Measurements from ENCODE around the gene NFIA. TPM values are rescaled to one million over a fixed set of nuclear protein-coding genes. Genes with fewer than 3 reads are reported as not detected.

NFIA gene
- total and polyA plus RNA-seq, 12 donors = 15.6 to 109 (median 66.3) TPM

- H3K36me3 ChIP-seq (replicated peaks in 1 of 2) = no peaks in the 10 kb centered on the region
- no peaks in the 10 kb centered on the region for H3K27me3 ChIP-seq
- intact Hi-C loops (cut with DNase I) = no loop called here
- no peak overlapping the region for H3K27ac ChIP-seq
- peak in 1 of 7 donors; percentile 24 for DNase-seq
- WGBS, 4 donors = 82 to 89% (median 87%) methylated on average over 14 of the region's 14 CpGs
- H3K4me1 ChIP-seq (replicated peaks in 1 of 2) = peaks cover 0 to 14% of the 10 kb centered on the region in 2 donors
- H3K9me3 ChIP-seq (replicated peaks in 1 of 3) = no peaks in the 10 kb centered on the region
- H3K4me3 ChIP-seq = no peak overlapping the region
- no peak for TF ChIP-seq POLR2A (IDR thresholded peaks at IDR 0.05)
- TF ChIP-seq, protein P1, sequence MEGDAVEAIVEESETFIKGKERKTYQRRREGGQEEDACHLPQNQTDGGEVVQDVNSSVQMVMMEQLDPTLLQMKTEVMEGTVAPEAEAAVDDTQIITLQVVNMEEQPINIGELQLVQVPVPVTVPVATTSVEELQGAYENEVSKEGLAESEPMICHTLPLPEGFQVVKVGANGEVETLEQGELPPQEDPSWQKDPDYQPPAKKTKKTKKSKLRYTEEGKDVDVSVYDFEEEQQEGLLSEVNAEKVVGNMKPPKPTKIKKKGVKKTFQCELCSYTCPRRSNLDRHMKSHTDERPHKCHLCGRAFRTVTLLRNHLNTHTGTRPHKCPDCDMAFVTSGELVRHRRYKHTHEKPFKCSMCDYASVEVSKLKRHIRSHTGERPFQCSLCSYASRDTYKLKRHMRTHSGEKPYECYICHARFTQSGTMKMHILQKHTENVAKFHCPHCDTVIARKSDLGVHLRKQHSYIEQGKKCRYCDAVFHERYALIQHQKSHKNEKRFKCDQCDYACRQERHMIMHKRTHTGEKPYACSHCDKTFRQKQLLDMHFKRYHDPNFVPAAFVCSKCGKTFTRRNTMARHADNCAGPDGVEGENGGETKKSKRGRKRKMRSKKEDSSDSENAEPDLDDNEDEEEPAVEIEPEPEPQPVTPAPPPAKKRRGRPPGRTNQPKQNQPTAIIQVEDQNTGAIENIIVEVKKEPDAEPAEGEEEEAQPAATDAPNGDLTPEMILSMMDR (IDR thresholded peaks at IDR 0.05) = no peak
These were observed 338.8 kb downstream of the NFIA start for GRCh38 chr1:61420909-61421835.

GRCh38 chr1:61423643-61424042 lies 341.3 kb downstream of the NFIA start:
- no peaks in the 10 kb centered on the region for H3K9me3 ChIP-seq (replicated peaks in 1 of 3)
- intact Hi-C loops (cut with DNase I) = no loop called here
- H3K27me3 ChIP-seq = no peaks in the 10 kb centered on the region
- H3K36me3 ChIP-seq (replicated peaks in 1 of 2) = no peaks in the 10 kb centered on the region
- no peak overlapping the region for H3K4me3 ChIP-seq
- H3K27ac ChIP-seq = no peak overlapping the region
- H3K4me1 ChIP-seq (replicated peaks in 1 of 2) = peaks cover 0 to 14% of the 10 kb centered on the region in 2 donors
- no peak for DNase-seq
- TF ChIP-seq, protein P1 (IDR thresholded peaks at IDR 0.05) = no peak
- TF ChIP-seq POLR2A (IDR thresholded peaks at IDR 0.05) = no peak

GRCh38 chr1:61424382-61424781 lies 342.0 kb downstream of the NFIA start:
- H3K4me1 ChIP-seq (replicated peaks in 1 of 2) = peaks cover 0 to 14% of the 10 kb centered on the region in 2 donors
- no peak overlapping the region for H3K4me3 ChIP-seq
- H3K36me3 ChIP-seq (replicated peaks in 1 of 2) = no peaks in the 10 kb centered on the region
- WGBS, 4 donors = 89 to 95% (median 91%) methylated on average over 3 of the region's 3 CpGs
- TF ChIP-seq, protein P1 (IDR thresholded peaks at IDR 0.05) = no peak
- no peak for TF ChIP-seq POLR2A (IDR thresholded peaks at IDR 0.05)
- H3K27ac ChIP-seq = no peak overlapping the region
- H3K9me3 ChIP-seq (replicated peaks in 1 of 3) = no peaks in the 10 kb centered on the region
- intact Hi-C loops (cut with DNase I) = no loop called here
- no peaks in the 10 kb centered on the region for H3K27me3 ChIP-seq
- DNase-seq = no peak

DNA sequence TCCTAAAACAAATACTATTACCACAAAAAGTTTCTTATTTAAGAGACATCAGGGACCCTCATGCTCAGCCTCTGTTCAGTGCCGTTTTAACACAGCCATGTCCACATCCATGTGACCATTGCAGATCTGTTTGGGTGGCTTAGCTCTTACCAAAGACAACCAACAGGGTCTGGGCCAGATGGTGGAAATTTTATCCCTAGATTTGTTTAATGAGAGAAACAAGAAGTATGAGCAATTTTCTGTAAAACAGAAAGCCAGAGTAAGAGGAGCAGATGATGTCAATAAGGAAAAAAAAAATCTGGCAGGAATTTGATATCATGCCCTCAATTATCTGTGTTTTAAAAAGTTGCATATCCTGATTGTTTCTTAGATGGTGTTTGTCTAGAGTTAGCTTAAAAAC lies 342.7 kb downstream of the NFIA start:
- peak overlapping the region in 1 of 5 donors; percentile 2 for H3K27ac ChIP-seq
- no peaks in the 10 kb centered on the region for H3K36me3 ChIP-seq (replicated peaks in 1 of 2)
- TF ChIP-seq, protein P1 (IDR thresholded peaks at IDR 0.05) = no peak
- TF ChIP-seq POLR2A (IDR thresholded peaks at IDR 0.05) = no peak
- no peak for DNase-seq
- no peak overlapping the region for H3K4me3 ChIP-seq
- H3K9me3 ChIP-seq (replicated peaks in 1 of 3) = no peaks in the 10 kb centered on the region
- 88 to 100% (median 93%) methylated on average over 1 of the region's 1 CpG for WGBS, 4 donors
- peaks cover 0 to 14% of the 10 kb centered on the region in 2 donors for H3K4me1 ChIP-seq (replicated peaks in 1 of 2)
- intact Hi-C loops (cut with DNase I) = no loop called here
- H3K27me3 ChIP-seq = no peaks in the 10 kb centered on the region
